ENCODE data around the gene MLANA. TPM values are rescaled to one million over a fixed set of nuclear protein-coding genes. Genes with fewer than 3 reads are reported as not detected.

The MLANA gene
- polyA plus RNA-seq, 1 donor: 1.0 TPM

Other genes with a start within 250 kb of the MLANA start
- gene ERMP1, start 57.8 kb upstream of the MLANA start, polyA plus RNA-seq (ENCODE audit: insufficient read length): 54.0 TPM
- gene RANBP6, start 124.7 kb downstream of the MLANA start, polyA plus RNA-seq (ENCODE audit: insufficient read length): 33.2 TPM